Esophagus muscularis mucosa (tissue), 3 donors: Measurements from ENCODE around the gene TEDDM1.

ENCODE experiments used
- CTCF ChIP-seq, 3 experiments: fragments of 200-600 bp in 2 of 3; fragments of 450-650 bp in 1 of 3; sonication (generic) in 2 of 3; IDR thresholded peaks; one replicate each; pipeline ENCODE4 v1.5.1; 2017 to 2019; ENCODE audit warnings: antibody characterized with exemption in 3 of 3, mild to moderate bottlenecking in 2 of 3, moderate library complexity in 1 of 3
- POLR2AphosphoS5 ChIP-seq, 2 donors: sonication (generic); formaldehyde crosslinking; IDR thresholded peaks; one replicate each; pipeline ENCODE4 v1.6.1; 2017; ENCODE audit warnings: antibody characterized with exemption in 2 of 2

DNA sequence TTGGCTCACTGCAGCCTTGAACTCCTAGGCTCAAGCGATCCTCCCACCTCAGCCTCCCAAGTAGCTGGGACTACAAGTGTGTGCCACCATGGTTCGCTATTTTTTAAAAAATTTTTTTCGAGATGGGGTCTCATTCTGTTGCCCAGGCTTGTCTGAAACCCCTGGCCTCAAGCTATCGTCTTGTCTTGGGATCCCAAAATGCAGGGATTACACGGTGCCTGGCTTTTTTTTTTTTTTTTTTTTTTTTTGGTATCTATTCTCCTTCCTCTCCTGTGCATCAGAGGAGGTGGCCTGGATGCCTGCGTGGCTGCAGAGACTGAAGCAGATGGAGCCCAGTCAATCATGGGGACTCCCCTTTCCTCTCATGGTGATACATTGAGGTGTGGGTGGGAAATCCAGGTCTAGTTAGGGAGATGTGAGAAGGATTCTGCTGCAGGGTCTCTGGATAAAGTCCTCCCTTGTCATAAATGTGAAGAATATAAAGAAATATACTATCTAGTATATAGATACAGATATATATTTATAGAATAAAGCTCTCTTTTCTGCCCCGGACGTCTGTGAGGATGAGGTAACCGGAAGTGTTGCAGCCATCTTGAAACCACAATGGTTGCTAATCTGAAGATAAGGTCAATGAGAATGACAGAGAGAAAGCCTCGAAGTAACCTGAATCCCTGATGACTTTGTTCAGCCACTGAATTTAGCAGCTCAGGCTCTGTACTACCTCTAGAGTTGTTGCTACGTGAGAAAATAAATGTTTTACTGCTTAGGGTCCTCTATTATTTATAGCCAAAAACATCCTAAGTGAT, 30.0 kb upstream of the TEDDM1 start:
- no peak for TF ChIP-seq CTCF (IDR thresholded peaks at IDR 0.05)
- TF ChIP-seq POLR2AphosphoS5 (IDR thresholded peaks at IDR 0.05) = no peak
